ENCODE results near the gene ERO1B. TPM values are rescaled to one million over a fixed set of nuclear protein-coding genes. Genes with fewer than 3 reads are reported as not detected.

ERO1B gene
- total and polyA plus RNA-seq, 2 of the 13 experiments (the other 11 are each of a cell fraction or from before 2014, with no cell fraction given): 1.6 to 2.1 TPM

GRCh38 chr1:236301958-236302335 is 20.2 kb upstream of the ERO1B start (continued):
- TF ChIP-seq ZNF577 (CRISPR knock-in tag; IDR thresholded peaks at IDR 0.05; ENCODE audit: borderline replicate concordance, low read depth) (no peak), MED8 (CRISPR knock-in tag; IDR thresholded peaks at IDR 0.05; ENCODE audit: insufficient replicate concordance) (no peak), REL (CRISPR knock-in tag; conservative IDR thresholded peaks at IDR 0.05) (no peak), ARNT (IDR thresholded peaks at IDR 0.05) (no peak), NKX3-1 (CRISPR knock-in tag; IDR thresholded peaks at IDR 0.05) (no peak), NONO (IDR thresholded peaks at IDR 0.05) (no peak), NONO (CRISPR knock-in tag; conservative IDR thresholded peaks at IDR 0.05) (no peak), REST (IDR thresholded peaks at IDR 0.05; ENCODE audit: borderline replicate concordance in 1 of 2, low read depth in 1 of 2, low read length in 2 of 2) (no peak)

GRCh38 chr1:236301080-236301957 is 19.6 kb upstream of the ERO1B start:
- DNase-seq (ENCODE audit: low spot score) (no peak), ATAC-seq (no peak), FAIRE-seq (no peak)
- no peak overlapping the region for H3K4me2 ChIP-seq (ENCODE audit: low read depth, low read length)
- TF ChIP-seq ZNF607 (CRISPR knock-in tag; IDR thresholded peaks at IDR 0.05; ENCODE audit: borderline replicate concordance) (no peak), SYNCRIP (IDR thresholded peaks at IDR 0.05; ENCODE audit: insufficient read depth, low read depth, low read length) (no peak), BRD4 (CRISPR knock-in tag; IDR thresholded peaks at IDR 0.05) (no peak), FOXA3 (CRISPR knock-in tag; IDR thresholded peaks at IDR 0.05) (no peak), MAFK (conservative IDR thresholded peaks at IDR 0.05 in 1 of 2, IDR thresholded peaks at IDR 0.05 in 1 of 2; ENCODE audit: low read length in 2 of 2) (peak in 1 of 2 experiments; percentile 31; a peak in 1 of 4 replicates), HDAC6 (IDR thresholded peaks at IDR 0.05; ENCODE audit: low read depth, low read length) (no peak), MAFF (IDR thresholded peaks at IDR 0.05; ENCODE audit: low read depth, low read length) (peak; percentile 34; the same call in 1 of the 2 replicates), ZNF3 (CRISPR knock-in tag; IDR thresholded peaks at IDR 0.05) (no peak)
- BruUV-seq (replicated peaks): no TSS peak
- no peak overlapping the region for H3K9ac ChIP-seq (ENCODE audit: insufficient read depth, low read depth, low read length)
- H3K27ac ChIP-seq (ENCODE audit: extremely low read length, insufficient read depth, low read length): no peak overlapping the region
- 50% methylated on average over 15 of the region's 16 CpGs for WGBS (ENCODE audit: low lambda C conversion rate)
- intact Hi-C loops (cut with micrococcal nuclease; ENCODE audit: unreplicated experiment) (no loop called here), in situ Hi-C loops (cut with HindIII; ENCODE audit: extremely low pct_ligation_motif_present, low pct_unique_long_range_greater_than_20kb) (no loop called here)
- no peak overlapping the region for H2AFZ ChIP-seq (ENCODE audit: low read length)
- no peaks in the 10 kb centered on the region; a peak in 2 of 5 replicates for H3K27me3 ChIP-seq (ENCODE audit: control insufficient read depth in 1 of 2, insufficient read depth in 2 of 2, low read length in 2 of 2)
- no peaks in the 10 kb centered on the region for H3K36me3 ChIP-seq (replicated peaks in 1 of 2; ENCODE audit: control insufficient read depth in 1 of 2, insufficient read depth in 2 of 2, low read length in 2 of 2)
- CTCF ChIA-PET (ENCODE audit: low intra/inter-chr PET ratio, low total read pairs): no interaction called here
- no peaks in the 10 kb centered on the region for H3K79me2 ChIP-seq (ENCODE audit: insufficient read depth, low read length)
- H3K4me3 ChIP-seq (replicated peaks in 1 of 3; ENCODE audit: insufficient read depth in 1 of 3, low read depth in 2 of 3, low read length in 3 of 3): no peak overlapping the region
- no peaks in the 10 kb centered on the region for H3K9me3 ChIP-seq (ENCODE audit: low read length)
- no peaks in the 10 kb centered on the region for H3K4me1 ChIP-seq (ENCODE audit: insufficient read depth, low read length)
- H4K20me1 ChIP-seq (ENCODE audit: insufficient read depth, low read length): no peaks in the 10 kb centered on the region
- POLR2A ChIA-PET: no interaction called here
